HepG2 (cell line): ENCODE results near the gene RANBP17. TPM values are rescaled to one million over a fixed set of nuclear protein-coding genes. Genes with fewer than 3 reads are reported as not detected.

Experiments used
- ATAC-seq: fragments of 200-7000 bp; cut with Tn5 transposase; 3 replicates; pipeline ENCODE4 v1.9.1; 2020; ENCODE audit warnings: mild to moderate bottlenecking, moderate library complexity
- BruUV-seq: library from RNA; stranded (reverse); fragments of 400-500 nt; replicated peaks from 2 replicates; lab custom pipeline; 2021; lab: Mats Ljungman, UMichigan
- CTCF ChIA-PET: fragments of 300-600 bp; formaldehyde crosslinking; extraction: SDS; loops from one replicate; lab custom pipeline; 2021; ENCODE audit warnings: low total read pairs, inconsistent platforms, low intra/inter-chr PET ratio; lab: Yijun Ruan, JAX
- POLR2A ChIA-PET: fragments of 350-600 bp; sonication (Branson Sonifier 250); formaldehyde crosslinking; loops from one replicate; lab custom pipeline; 2020; ENCODE audit warnings: antibody characterized with exemption, inconsistent platforms; lab: Yijun Ruan, JAX
- DNase-seq: peaks from one replicate; pipeline ENCODE4 v3.0.0-alpha.2; 2015; ENCODE audit warnings: low spot score
- FAIRE-seq: peaks from 3 replicates; lab custom pipeline; 2011; peaks lifted over from hg19 to GRCh38; lab: Jason Lieb, UNC
- H2AFZ ChIP-seq: one replicate; pipeline ENCODE4 v1.6.1; 2011; ENCODE audit warnings: low read length, inconsistent platforms
- H3K27ac ChIP-seq: fragments of 300-600 bp; 3 replicates; pipeline ENCODE4 v1.8.0; 2011; ENCODE audit warnings: mixed run types, mild to moderate bottlenecking, mixed read lengths, low read length, inconsistent platforms; ENCODE audit not compliant: insufficient read depth; ENCODE audit errors: extremely low read length
- H3K27me3 ChIP-seq, 2 experiments: fragments of 200-600 bp in 1 of 2; 2 replicates in 1 of 2; 3 replicates in 1 of 2; pipeline versions ENCODE4 v1.6.0 to v1.8.0; 2011; ENCODE audit warnings: low read length in 2 of 2, mild to moderate bottlenecking in 2 of 2, moderate library complexity in 2 of 2, inconsistent platforms in 1 of 2; ENCODE audit not compliant: insufficient read depth in 2 of 2, control insufficient read depth in 1 of 2
- H3K36me3 ChIP-seq, 2 experiments: fragments of 200-600 bp in 1 of 2; replicated peaks in 1 of 2; 2 replicates in 1 of 2; 3 replicates in 1 of 2; pipeline versions ENCODE4 v1.5.1 to v1.8.0; 2011; ENCODE audit warnings: low read length in 2 of 2, inconsistent platforms in 1 of 2; ENCODE audit not compliant: insufficient read depth in 2 of 2, control insufficient read depth in 1 of 2
- H3K4me1 ChIP-seq: 2 replicates; pipeline ENCODE4 v1.5.1; 2012; ENCODE audit warnings: low read length, inconsistent platforms; ENCODE audit not compliant: insufficient read depth
- H3K4me2 ChIP-seq: 2 replicates; pipeline ENCODE4 v1.6.0; 2011; ENCODE audit warnings: low read depth, low read length, inconsistent platforms
- H3K4me3 ChIP-seq, 3 experiments: fragments of 200-600 bp in 1 of 3; sonication (generic), shearing (Covaris generic) in 1 of 3; replicated peaks in 1 of 3; 2 replicates each; pipeline ENCODE4 v1.5.1; 2011 to 2016; ENCODE audit warnings: low read length in 3 of 3, inconsistent platforms in 2 of 3, low read depth in 2 of 3, mild to moderate bottlenecking in 2 of 3, control low read depth in 1 of 3, mixed read lengths in 1 of 3; ENCODE audit not compliant: insufficient read depth in 1 of 3
- H3K79me2 ChIP-seq: one replicate; pipeline ENCODE4 v1.6.1; 2011; ENCODE audit warnings: low read length, inconsistent platforms; ENCODE audit not compliant: insufficient read depth
- H3K9ac ChIP-seq: 2 replicates; pipeline ENCODE4 v1.6.0; 2011; ENCODE audit warnings: mild to moderate bottlenecking, low read depth, low read length, inconsistent platforms; ENCODE audit not compliant: insufficient read depth
- H3K9me3 ChIP-seq: 2 replicates; pipeline ENCODE4 v1.5.1; 2012; ENCODE audit warnings: mild to moderate bottlenecking, low read length
- H4K20me1 ChIP-seq: 2 replicates; pipeline ENCODE4 v1.6.0; 2011; ENCODE audit warnings: inconsistent platforms, mild to moderate bottlenecking, low read length, moderate library complexity; ENCODE audit not compliant: insufficient read depth
- CENPBD1 ChIP-seq: sonication (generic); formaldehyde crosslinking; IDR thresholded peaks from 2 replicates; pipeline ENCODE4 v1.8.0; 2022; ENCODE audit warnings: missing genetic modification reagents, low read depth, mild to moderate bottlenecking, borderline replicate concordance
- CREB1 ChIP-seq, 2 experiments: fragments of 450-650 bp in 1 of 2; IDR thresholded peaks; 2 replicates each; pipeline ENCODE4 v1.6.1; 2016 to 2017; ENCODE audit warnings: control low read depth in 1 of 2, mild to moderate bottlenecking in 1 of 2, missing compliant biosample characterization in 1 of 2, missing genetic modification characterization in 1 of 2
- GMEB2 ChIP-seq: IDR thresholded peaks from 2 replicates; pipeline ENCODE4 v1.6.1; 2016; ENCODE audit warnings: missing biosample characterization, missing genetic modification reagents, low read depth
- HNRNPLL ChIP-seq: fragments of 200-400 bp; formaldehyde crosslinking; IDR thresholded peaks from 2 replicates; pipeline ENCODE4 v1.6.1; 2017; ENCODE audit warnings: mild to moderate bottlenecking, low read depth, low read length; ENCODE audit not compliant: poor library complexity, severe bottlenecking
- HOXD1 ChIP-seq: sonication (generic); formaldehyde crosslinking; IDR thresholded peaks from 2 replicates; pipeline ENCODE4 v1.5.0; 2020; ENCODE audit warnings: missing genetic modification reagents
- ONECUT2 ChIP-seq: sonication (generic); formaldehyde crosslinking; IDR thresholded peaks from 2 replicates; pipeline ENCODE4 v1.4.0; 2020; ENCODE audit warnings: missing genetic modification reagents
- RBFOX2 ChIP-seq: fragments of 200-400 bp; formaldehyde crosslinking; IDR thresholded peaks from 2 replicates; pipeline ENCODE4 v1.6.1; 2017; ENCODE audit warnings: low read depth, mild to moderate bottlenecking, low read length
- THAP11 ChIP-seq: IDR thresholded peaks from 2 replicates; pipeline ENCODE4 v1.6.1; 2016; ENCODE audit warnings: missing biosample characterization, missing genetic modification reagents
- ZNF362 ChIP-seq: sonication (generic); formaldehyde crosslinking; IDR thresholded peaks from 2 replicates; pipeline ENCODE4 v1.4.0; 2020; ENCODE audit warnings: missing genetic modification reagents, mild to moderate bottlenecking, borderline replicate concordance
- ZZZ3 ChIP-seq: sonication (generic); formaldehyde crosslinking; IDR thresholded peaks from 2 replicates; pipeline ENCODE4 v1.4.0; 2020; ENCODE audit warnings: missing genetic modification reagents, mild to moderate bottlenecking, borderline replicate concordance
- WGBS: methylation state at CpG from one replicate; pipeline ENCODE4 v1.1.6; 2017; ENCODE audit warnings: low lambda C conversion rate; 5-methylcytosine and 5-hydroxymethylcytosine counted together
- in situ Hi-C: cut with HindIII; loops from 2 replicates; pipeline ENCODE4 v1.10.0; 2017; ENCODE audit warnings: low pct_unique_long_range_greater_than_20kb; ENCODE audit not compliant: extremely low pct_ligation_motif_present
- intact Hi-C: fragments of 100-400 bp; cut with micrococcal nuclease; formaldehyde crosslinking; loops from one replicate; pipeline ENCODE4 v1.10.0; 2022; ENCODE audit not compliant: unreplicated experiment
- polyA plus RNA-seq, 8 experiments: library from polyadenylated mRNA; depleted of rRNA in 3 of 8; stranded (reverse) in 7 of 8; unstranded in 1 of 8; fragments of >200 nt; fragmentation: Illumina TruSeq in 4 of 8; extraction: Trizol in 4 of 8; gene quantifications; 2 replicates each; pipeline versions ENCODE4 v1.2.1 to v1.2.3, GENCODE V29; 2011 to 2016; ENCODE audit warnings: low read depth in 4 of 8, missing spikeins in 1 of 8, mixed read lengths in 1 of 8; ENCODE audit not compliant: insufficient read depth in 1 of 8
- total RNA-seq, 5 experiments: library from RNA; depleted of rRNA; stranded (reverse); fragments of >200 nt; fragmentation: Illumina TruSeq; extraction: Trizol; gene quantifications; 2 replicates each; pipeline ENCODE4 v1.2.3, GENCODE V29; 2016; ENCODE audit warnings: low read depth in 1 of 5

RANBP17 gene
- total and polyA plus RNA-seq, 2 of the 13 experiments (the other 11 are each of a cell fraction or from before 2014, with no cell fraction given) = not detected

GRCh38 chr5:170885809-170886208 lies 24.0 kb downstream of the RANBP17 start:
- Histone ChIP-seq H3K9me3 (no peaks in the 10 kb centered on the region), H2AFZ (no peak overlapping the region), H3K79me2 (no peaks in the 10 kb centered on the region)
- POLR2A ChIA-PET = no interaction called here
- DNase-seq = no peak
- in situ Hi-C loops = no loop called here
- no peak for TF ChIP-seq HOXD1 (CRISPR knock-in tag)
- TF ChIP-seq GMEB2 (CRISPR knock-in tag) = no peak
- TF ChIP-seq ONECUT2 (CRISPR knock-in tag) = no peak
- no peak for TF ChIP-seq HNRNPLL
- TF ChIP-seq ZZZ3 (CRISPR knock-in tag) = no peak
- no peak for TF ChIP-seq ZNF362
- TF ChIP-seq CENPBD1 = no peak
- TF ChIP-seq RBFOX2 = no peak
- no peak for TF ChIP-seq THAP11 (CRISPR knock-in tag)
- no peak for TF ChIP-seq CREB1 (IDR thresholded peaks at IDR 0.05)
- TF ChIP-seq CREB1 (CRISPR knock-in tag; IDR thresholded peaks at IDR 0.05) = no peak
- TF ChIP-seq, all 625 proteins: peak for 0
- no TSS peak for BruUV-seq
- no peak for ATAC-seq
- H4K20me1 ChIP-seq = no peaks in the 10 kb centered on the region
- FAIRE-seq = no peak
- no peaks in the 10 kb centered on the region for H3K4me1 ChIP-seq
- H3K4me3 ChIP-seq = no peak overlapping the region
- no peak overlapping the region for H3K9ac ChIP-seq
- intact Hi-C loops = no loop called here
- H3K4me2 ChIP-seq = no peak overlapping the region
- H3K27ac ChIP-seq = no peak overlapping the region
- CTCF ChIA-PET = no interaction called here
- WGBS = 0% methylated on average over 2 of the region's 2 CpGs
- H3K36me3 ChIP-seq = no peaks in the 10 kb centered on the region
- H3K27me3 ChIP-seq = no peaks in the 10 kb centered on the region
